Type B pancreatic cell (in vitro differentiated cells): ENCODE results near the gene ADAMTS17. TPM values are rescaled to one million over a fixed set of nuclear protein-coding genes. Genes with fewer than 3 reads are reported as not detected.

Source experiments
- DNase-seq: peaks from one replicate; pipeline ENCODE4 v3.0.0; 2021; ENCODE audit warnings: mixed read lengths; ENCODE audit not compliant: unreplicated experiment; ENCODE audit errors: extremely low spot score
- H3K27ac Mint-ChIP-seq: 2 replicates; pipeline ENCODE4 v1.8.0; 2021; ENCODE audit warnings: mild to moderate bottlenecking, mixed read lengths
- H3K27me3 Mint-ChIP-seq: 2 replicates; pipeline ENCODE4 v1.8.0; 2021; ENCODE audit warnings: mixed read lengths
- H3K36me3 Mint-ChIP-seq: 2 replicates; pipeline ENCODE4 v1.8.0; 2021; ENCODE audit warnings: mixed read lengths
- H3K4me1 Mint-ChIP-seq: one replicate; pipeline ENCODE4 v1.8.0; 2021; ENCODE audit warnings: mixed read lengths; ENCODE audit not compliant: unreplicated experiment
- H3K4me3 Mint-ChIP-seq: 2 replicates; pipeline ENCODE4 v1.8.0; 2021; ENCODE audit warnings: mild to moderate bottlenecking, mixed read lengths
- H3K9me3 Mint-ChIP-seq: 2 replicates; pipeline ENCODE4 v1.8.0; 2021; ENCODE audit warnings: mixed read lengths
- CTCF ChIP-seq: fragments of 200-600 bp; sonication (generic); conservative IDR thresholded peaks from 2 replicates; pipeline ENCODE4 v1.5.0; 2021; ENCODE audit warnings: antibody characterized with exemption, mild to moderate bottlenecking
- total RNA-seq: library from RNA; stranded (reverse); gene quantifications from 2 replicates; pipeline ENCODE4 v1.2.1, GENCODE V29; 2021; ENCODE audit warnings: low replicate concordance

The ADAMTS17 gene
- total RNA-seq, 1 donor from 2014 or later = 18.3 TPM

GRCh38 chr15:100373942-100374341 is 32.2 kb upstream of the ADAMTS17 start:
- TF ChIP-seq CTCF = no peak
- Mint-ChIP-seq H3K27ac (no peak overlapping the region), H3K4me1 (peaks cover 5% of the 10 kb centered on the region), H3K36me3 (peaks cover 7% of the 10 kb centered on the region), H3K27me3 (peaks cover 53% of the 10 kb centered on the region), H3K4me3 (peak overlapping the region; percentile 74), H3K9me3 (peaks cover 6% of the 10 kb centered on the region)
- DNase-seq = no peak

- Mint-ChIP-seq H3K9me3 (peaks cover 6% of the 10 kb centered on the region), H3K36me3 (peaks cover 7% of the 10 kb centered on the region), H3K4me3 (peak overlapping the region; percentile 45), H3K27me3 (peaks cover 54% of the 10 kb centered on the region), H3K27ac (no peak overlapping the region), H3K4me1 (peaks cover 5% of the 10 kb centered on the region)
- TF ChIP-seq CTCF = no peak
- no peak for DNase-seq
Measured at GRCh38 chr15:100373120-100373896, 31.5 kb upstream of the ADAMTS17 start.

- TF ChIP-seq CTCF = no peak
- Mint-ChIP-seq H3K27me3 (peaks cover 56% of the 10 kb centered on the region), H3K4me3 (peak overlapping the region; percentile 45), H3K4me1 (peaks cover 5% of the 10 kb centered on the region), H3K9me3 (peaks cover 6% of the 10 kb centered on the region), H3K36me3 (peaks cover 7% of the 10 kb centered on the region), H3K27ac (no peak overlapping the region)
- DNase-seq = no peak
Measured at GRCh38 chr15:100372739-100373119, 31.0 kb upstream of the ADAMTS17 start.

GRCh38 chr15:100355342-100355741 is 13.6 kb upstream of the ADAMTS17 start:
- no peak for TF ChIP-seq CTCF
- Mint-ChIP-seq H3K4me3 (no peak overlapping the region), H3K9me3 (no peaks in the 10 kb centered on the region), H3K27me3 (peaks cover 48% of the 10 kb centered on the region), H3K27ac (no peak overlapping the region), H3K4me1 (no peaks in the 10 kb centered on the region), H3K36me3 (no peaks in the 10 kb centered on the region)
- DNase-seq = no peak

- TF ChIP-seq CTCF = no peak
- peaks cover 32% of the 10 kb centered on the region for H3K27me3 Mint-ChIP-seq
- DNase-seq = no peak
- no peaks in the 10 kb centered on the region for H3K4me1 Mint-ChIP-seq
- no peak overlapping the region for H3K4me3 Mint-ChIP-seq
- no peak overlapping the region for H3K27ac Mint-ChIP-seq
- no peaks in the 10 kb centered on the region for H3K9me3 Mint-ChIP-seq
- no peaks in the 10 kb centered on the region for H3K36me3 Mint-ChIP-seq
Measured at GRCh38 chr15:100353449-100353848, 11.7 kb upstream of the ADAMTS17 start.
